Naive thymus-derived CD8-positive, alpha-beta T cell (primary cell): ENCODE measurements around the gene NOC4L. TPM values are rescaled to one million over a fixed set of nuclear protein-coding genes. Genes with fewer than 3 reads are reported as not detected.
"Not testable (repeated sequence)": the region's sequence is repeated elsewhere in the genome, so short reads cannot be mapped to it uniquely, and the experiment has no call there.

Experiments used
- ATAC-seq, 2 donors: fragments of 150-1000 bp; cut with Tn5 transposase in 1 of 2; sonication (Bioruptor Pico), chemical (Tn5 transposase) in 1 of 2; 1 replicate in 1 of 2; 2 replicates in 1 of 2; pipeline ENCODE4 v1.10.0; 2021; ENCODE audit warnings: mild to moderate bottlenecking in 2 of 2, moderate library complexity in 2 of 2
- POLR2A ChIA-PET: fragments of 350-600 bp; sonication (Branson Sonifier 250); formaldehyde crosslinking; loops from one replicate; lab custom pipeline; 2021; ENCODE audit warnings: antibody characterized with exemption; lab: Charles Lee
- DNase-seq, 10 donors: peaks; one replicate each; pipeline versions ENCODE4 v3.0.0 to v3.0.0-alpha.2; 2020 to 2022
- H3K27ac Mint-ChIP-seq, 10 donors: one replicate each; pipeline ENCODE4 v1.8.0; 2020 to 2022; ENCODE audit warnings: mild to moderate bottlenecking in 10 of 10, mixed read lengths in 10 of 10, moderate library complexity in 4 of 10, inconsistent platforms in 1 of 10
- H3K27me3 Mint-ChIP-seq, 5 donors: one replicate each; pipeline ENCODE4 v1.8.0; 2021 to 2022; ENCODE audit warnings: mixed read lengths in 5 of 5
- H3K36me3 Mint-ChIP-seq, 3 donors: one replicate each; pipeline ENCODE4 v1.8.0; 2020 to 2022; ENCODE audit warnings: mixed read lengths in 3 of 3, mild to moderate bottlenecking in 2 of 3, inconsistent platforms in 1 of 3
- H3K4me1 Mint-ChIP-seq, 4 donors: one replicate each; pipeline ENCODE4 v1.8.0; 2021 to 2022; ENCODE audit warnings: mixed read lengths in 4 of 4
- H3K4me3 Mint-ChIP-seq, 10 donors: one replicate each; pipeline ENCODE4 v1.8.0; 2020 to 2022; ENCODE audit warnings: mild to moderate bottlenecking in 10 of 10, mixed read lengths in 10 of 10, moderate library complexity in 6 of 10, inconsistent platforms in 1 of 10
- H3K9me3 Mint-ChIP-seq, 9 donors: one replicate each; pipeline ENCODE4 v1.8.0; 2020 to 2022; ENCODE audit warnings: mixed read lengths in 9 of 9, mild to moderate bottlenecking in 3 of 9, inconsistent platforms in 1 of 9, moderate library complexity in 1 of 9
- polyA plus RNA-seq, 3 donors: library from polyadenylated mRNA; unstranded; fragments of 300-500 nt; fragmentation: Illumina TruSeq; gene quantifications; one replicate each; pipeline ENCODE4 v1.2.3, GENCODE V29; 2021
- total RNA-seq, 8 experiments: library from RNA in 2 of 8; stranded (reverse) in 2 of 8; gene quantifications; one replicate each; pipeline ENCODE4 v1.2.3 and lab custom pipeline; 2021 to 2026

Gene NOC4L
- total and polyA plus RNA-seq, 5 experiments from 2014 or later, result 20.0 to 31.2 (median 23.5) TPM

- DNase-seq (peak in 3 of 10 donors; percentile 2 to 62 (median 15)), ATAC-seq (no peak)
- Mint-ChIP-seq H3K4me1 (peaks cover 14 to 33% (median 29%) of the 10 kb centered on the region in 4 donors), H3K36me3 (peaks cover 0 to 7% (median 1%) of the 10 kb centered on the region in 3 donors), H3K27me3 (peaks cover 0 to 2% (median 0%) of the 10 kb centered on the region in 5 donors), H3K27ac (no peak overlapping the region), H3K9me3 (peaks cover 0 to 2% (median 0%) of the 10 kb centered on the region in 9 donors), H3K4me3 (peak overlapping the region in 1 of 10 donors; percentile 56)
- POLR2A ChIA-PET, result interaction anchor here (0.8 kb wide), 1 partner anchor 73 kb away, joined by 3 read pairs; no protein-coding TSS in a partner anchor
These were observed 3.4 kb downstream of the NOC4L start for GRCh38 chr12:132147423-132148367.

GRCh38 chr12:132148368-132149045 lies 4.2 kb downstream of the NOC4L start:
- H3K9me3 Mint-ChIP-seq, result peaks cover 0 to 2% (median 0%) of the 10 kb centered on the region in 9 donors
- peak in 2 of 10 donors; percentile 0 to 55 for DNase-seq
- POLR2A ChIA-PET, result interaction anchor here (0.8 kb wide), 1 partner anchor 73 kb away, joined by 3 read pairs; no protein-coding TSS in a partner anchor

GRCh38 chr12:132149526-132149925 lies 5.3 kb downstream of the NOC4L start:
- H3K27me3 Mint-ChIP-seq, DNase-seq, H3K4me3 Mint-ChIP-seq, POLR2A ChIA-PET, H3K9me3 Mint-ChIP-seq, ATAC-seq, H3K36me3 Mint-ChIP-seq, H3K27ac Mint-ChIP-seq: not testable (repeated sequence)
- H3K4me1 Mint-ChIP-seq, result peaks cover 9 to 28% (median 19%) of the 10 kb centered on the region in 4 donors

More at GRCh38 chr12:132148368-132149045, 4.2 kb downstream of the NOC4L start:
- peaks cover 0 to 7% (median 0%) of the 10 kb centered on the region in 3 donors for H3K36me3 Mint-ChIP-seq
- H3K27ac Mint-ChIP-seq, result no peak overlapping the region
- ATAC-seq, result no peak
- H3K4me3 Mint-ChIP-seq, result peak overlapping the region in 1 of 10 donors; percentile 56
- peaks cover 0 to 2% (median 0%) of the 10 kb centered on the region in 5 donors for H3K27me3 Mint-ChIP-seq
- H3K4me1 Mint-ChIP-seq, result peaks cover 11 to 26% (median 23%) of the 10 kb centered on the region in 4 donors

- Mint-ChIP-seq H3K27me3 (no peaks in the 10 kb centered on the region), H3K4me3 (no peak overlapping the region), H3K36me3 (peaks cover 0 to 5% (median 0%) of the 10 kb centered on the region in 3 donors), H3K9me3 (no peaks in the 10 kb centered on the region), H3K27ac (no peak overlapping the region), H3K4me1 (peaks cover 6 to 17% (median 9%) of the 10 kb centered on the region in 4 donors)
- DNase-seq (peak in 3 of 10 donors; percentile 0 to 19 (median 16)), ATAC-seq (no peak)
- POLR2A ChIA-PET, result interaction anchor here (0.6 to 1.4 kb wide), 2 partner anchors 8 to 28 kb away, joined by 3 read pairs; no protein-coding TSS in a partner anchor
These were observed 6.5 kb downstream of the NOC4L start for GRCh38 chr12:132150780-132151144.

GRCh38 chr12:132151145-132151765 lies 7.0 kb downstream of the NOC4L start:
- Mint-ChIP-seq H3K27ac (no peak overlapping the region), H3K4me3 (no peak overlapping the region), H3K9me3 (no peaks in the 10 kb centered on the region), H3K4me1 (peaks cover 3 to 12% (median 4%) of the 10 kb centered on the region in 4 donors), H3K27me3 (no peaks in the 10 kb centered on the region), H3K36me3 (peaks cover 0 to 5% (median 0%) of the 10 kb centered on the region in 3 donors)
- POLR2A ChIA-PET, result interaction anchor here (1.4 kb wide), 1 partner anchor 28 kb away, joined by 3 read pairs; no protein-coding TSS in a partner anchor
- DNase-seq (peak in 2 of 10 donors; percentile 0 to 58), ATAC-seq (no peak)

GRCh38 chr12:132151766-132152410 lies 7.6 kb downstream of the NOC4L start:
- no peaks in the 10 kb centered on the region for H3K9me3 Mint-ChIP-seq
- H3K4me3 Mint-ChIP-seq, result no peak overlapping the region
- POLR2A ChIA-PET, result interaction anchor here (1.4 kb wide), 1 partner anchor 27 kb away, joined by 3 read pairs; no protein-coding TSS in a partner anchor
- no peak overlapping the region for H3K27ac Mint-ChIP-seq
- no peaks in the 10 kb centered on the region for H3K27me3 Mint-ChIP-seq
- H3K36me3 Mint-ChIP-seq, result peaks cover 0 to 5% (median 0%) of the 10 kb centered on the region in 3 donors
- ATAC-seq (no peak), DNase-seq (peak in 2 of 10 donors; percentile 0 to 57)
- H3K4me1 Mint-ChIP-seq, result peaks cover 0 to 6% (median 0%) of the 10 kb centered on the region in 4 donors

- Mint-ChIP-seq H3K36me3 (peaks cover 0 to 5% (median 0%) of the 10 kb centered on the region in 3 donors), H3K27me3 (no peaks in the 10 kb centered on the region), H3K4me3 (no peak overlapping the region), H3K27ac (no peak overlapping the region), H3K9me3 (no peaks in the 10 kb centered on the region), H3K4me1 (peaks cover 0 to 5% (median 0%) of the 10 kb centered on the region in 4 donors)
- POLR2A ChIA-PET, result no interaction called here
- DNase-seq, result peak in 2 of 10 donors; percentile 1 to 53
- no peak for ATAC-seq
These were observed 8.2 kb downstream of the NOC4L start for GRCh38 chr12:132152411-132152821.

GRCh38 chr12:132152953-132153352 lies 8.7 kb downstream of the NOC4L start:
- H3K27ac Mint-ChIP-seq, result no peak overlapping the region
- no peaks in the 10 kb centered on the region for H3K9me3 Mint-ChIP-seq
- DNase-seq, result peak in 3 of 10 donors; percentile 1 to 50 (median 15)
- no peak for ATAC-seq
- no peaks in the 10 kb centered on the region for H3K27me3 Mint-ChIP-seq
- H3K4me3 Mint-ChIP-seq, result no peak overlapping the region
- peaks cover 0 to 5% (median 0%) of the 10 kb centered on the region in 3 donors for H3K36me3 Mint-ChIP-seq
- POLR2A ChIA-PET, result interaction anchor here (2.8 kb wide), 1 partner anchor 36 kb away, joined by 12 read pairs; no protein-coding TSS in a partner anchor
- H3K4me1 Mint-ChIP-seq, result peaks cover 0 to 5% (median 0%) of the 10 kb centered on the region in 4 donors

- Mint-ChIP-seq H3K4me1 (peaks cover 0 to 5% (median 0%) of the 10 kb centered on the region in 4 donors), H3K36me3 (peaks cover 0 to under 1% (median 0%) of the 10 kb centered on the region in 3 donors), H3K27me3 (no peaks in the 10 kb centered on the region), H3K4me3 (peak overlapping the region in 8 of 10 donors; percentile 16 to 65 (median 52)), H3K9me3 (no peaks in the 10 kb centered on the region), H3K27ac (peak overlapping the region in 4 of 10 donors; percentile 11 to 69 (median 41))
- peak; percentile 94 to 96 for ATAC-seq
- POLR2A ChIA-PET, result interaction anchor here (0.5 to 2.8 kb wide), 4 partner anchors 25 to 133 kb away, joined by 3 to 12 read pairs (median 5); no protein-coding TSS in a partner anchor
- DNase-seq, result peak; percentile 61 to 86 (median 74)
These were observed 9.5 kb downstream of the NOC4L start for GRCh38 chr12:132153501-132154340.

GRCh38 chr12:132154341-132154761 lies 10.1 kb downstream of the NOC4L start:
- peaks cover 0 to 5% (median 0%) of the 10 kb centered on the region in 4 donors for H3K4me1 Mint-ChIP-seq
- H3K4me3 Mint-ChIP-seq, result peak overlapping the region in 6 of 10 donors; percentile 16 to 65 (median 52)

More at GRCh38 chr12:132154341-132154761, 10.1 kb downstream of the NOC4L start:
- no peaks in the 10 kb centered on the region for H3K36me3 Mint-ChIP-seq
- no peaks in the 10 kb centered on the region for H3K9me3 Mint-ChIP-seq
- DNase-seq (peak in 2 of 10 donors; percentile 5 to 61), ATAC-seq (peak; percentile 7 to 21)
- peak overlapping the region in 4 of 10 donors; percentile 16 to 83 (median 73) for H3K27ac Mint-ChIP-seq
- H3K27me3 Mint-ChIP-seq, result no peaks in the 10 kb centered on the region
- POLR2A ChIA-PET, result interaction anchor here (0.5 to 2.8 kb wide), 5 partner anchors 21 to 132 kb away, joined by 3 to 12 read pairs (median 4); no protein-coding TSS in a partner anchor
